ENCODE data around the gene BTBD7.

- TF ChIP-seq EZH2 (IDR thresholded peaks at IDR 0.05) (no peak), POLR2AphosphoS5 (IDR thresholded peaks at IDR 0.05; ENCODE audit: borderline replicate concordance, low read depth, low read length) (no peak), FOXP2 (optimal IDR thresholded peaks at IDR 0.05; ENCODE audit: control extremely low read depth, extremely low read length, insufficient read depth) (no peak)
These were observed 104.3 kb downstream of the BTBD7 start for GRCh38 chr14:93228550-93228949.

All from SK-N-MC (cell line).